ENCODE measurements around the gene PRPF38B.

Gene PRPF38B

GRCh38 chr1:108703939-108704338 lies 11.8 kb downstream of the PRPF38B start:
- no peak for DNase-seq (ENCODE audit: low read depth)

GRCh38 chr1:108704496-108704895 lies 12.4 kb downstream of the PRPF38B start:
- H3K4me3 ChIP-seq (ENCODE audit: low read depth, low read length): no peak overlapping the region
- TF ChIP-seq CTCF (IDR thresholded peaks at IDR 0.05; ENCODE audit: low read depth, low read length): no peak
- TF ChIP-seq POLR2A (IDR thresholded peaks at IDR 0.05; ENCODE audit: extremely low read depth, insufficient read length): no peak
- TF ChIP-seq MYC (IDR thresholded peaks at IDR 0.05; ENCODE audit: low read depth, low read length): no peak
- TF ChIP-seq MAX (IDR thresholded peaks at IDR 0.05; ENCODE audit: low read depth, low read length): no peak
- no peak for DNase-seq (ENCODE audit: low read depth)

More at GRCh38 chr1:108703939-108704338, 11.8 kb downstream of the PRPF38B start:
- H3K4me3 ChIP-seq (ENCODE audit: low read depth, low read length): no peak overlapping the region
- TF ChIP-seq MAX (IDR thresholded peaks at IDR 0.05; ENCODE audit: low read depth, low read length) (no peak), CTCF (IDR thresholded peaks at IDR 0.05; ENCODE audit: low read depth, low read length) (no peak), MYC (IDR thresholded peaks at IDR 0.05; ENCODE audit: low read depth, low read length) (no peak), POLR2A (IDR thresholded peaks at IDR 0.05; ENCODE audit: extremely low read depth, insufficient read length) (no peak)

- no peak for DNase-seq (ENCODE audit: low read depth)
- TF ChIP-seq CTCF (IDR thresholded peaks at IDR 0.05; ENCODE audit: low read depth, low read length) (no peak), MAX (IDR thresholded peaks at IDR 0.05; ENCODE audit: low read depth, low read length) (no peak), POLR2A (IDR thresholded peaks at IDR 0.05; ENCODE audit: extremely low read depth, insufficient read length) (no peak), MYC (IDR thresholded peaks at IDR 0.05; ENCODE audit: low read depth, low read length) (no peak)
- no peak overlapping the region for H3K4me3 ChIP-seq (ENCODE audit: low read depth, low read length)
Measured at GRCh38 chr1:108706643-108707042, 14.5 kb downstream of the PRPF38B start.

- DNase-seq (ENCODE audit: low read depth): peak; percentile 65
- H3K4me3 ChIP-seq (ENCODE audit: low read depth, low read length): no peak overlapping the region
- TF ChIP-seq POLR2A (IDR thresholded peaks at IDR 0.05; ENCODE audit: extremely low read depth, insufficient read length) (no peak), CTCF (IDR thresholded peaks at IDR 0.05; ENCODE audit: low read depth, low read length) (peak; percentile 49), MAX (IDR thresholded peaks at IDR 0.05; ENCODE audit: low read depth, low read length) (no peak), MYC (IDR thresholded peaks at IDR 0.05; ENCODE audit: low read depth, low read length) (no peak)
Measured at GRCh38 chr1:108708691-108709660, 16.9 kb downstream of the PRPF38B start.

- no peak within 1 kb of the TSS for H3K4me3 ChIP-seq (ENCODE audit: low read depth, low read length)
- no peak for TF ChIP-seq MAX (IDR thresholded peaks at IDR 0.05; ENCODE audit: low read depth, low read length)
- TF ChIP-seq MYC (IDR thresholded peaks at IDR 0.05; ENCODE audit: low read depth, low read length): no peak
- TF ChIP-seq CTCF (IDR thresholded peaks at IDR 0.05; ENCODE audit: low read depth, low read length): no peak
- TF ChIP-seq POLR2A (IDR thresholded peaks at IDR 0.05; ENCODE audit: extremely low read depth, insufficient read length): no peak
- DNase-seq (ENCODE audit: low read depth): no peak
Measured at GRCh38 chr1:108712606-108713150, 20.6 kb downstream of the PRPF38B start, which contains the start of gene FNDC7. Gene FNDC7, plus strand, starts transcription at chr1:108712908. Its CDS starts 26 bp downstream, at chr1:108712934.
